HG03175 (cell line): ENCODE results near the gene CHRM4.
"Not testable (repeated sequence)": the region's sequence is repeated elsewhere in the genome, so short reads cannot be mapped to it uniquely, and the experiment has no call there.

ENCODE experiments used
- ATAC-seq: cut with Tn5 transposase; IDR thresholded peaks from one replicate; pipeline ENCODE4 v1.9.1; 2021; ENCODE audit warnings: mild to moderate bottlenecking, moderate library complexity; ENCODE audit not compliant: unreplicated experiment

The CHRM4 gene

DNA sequence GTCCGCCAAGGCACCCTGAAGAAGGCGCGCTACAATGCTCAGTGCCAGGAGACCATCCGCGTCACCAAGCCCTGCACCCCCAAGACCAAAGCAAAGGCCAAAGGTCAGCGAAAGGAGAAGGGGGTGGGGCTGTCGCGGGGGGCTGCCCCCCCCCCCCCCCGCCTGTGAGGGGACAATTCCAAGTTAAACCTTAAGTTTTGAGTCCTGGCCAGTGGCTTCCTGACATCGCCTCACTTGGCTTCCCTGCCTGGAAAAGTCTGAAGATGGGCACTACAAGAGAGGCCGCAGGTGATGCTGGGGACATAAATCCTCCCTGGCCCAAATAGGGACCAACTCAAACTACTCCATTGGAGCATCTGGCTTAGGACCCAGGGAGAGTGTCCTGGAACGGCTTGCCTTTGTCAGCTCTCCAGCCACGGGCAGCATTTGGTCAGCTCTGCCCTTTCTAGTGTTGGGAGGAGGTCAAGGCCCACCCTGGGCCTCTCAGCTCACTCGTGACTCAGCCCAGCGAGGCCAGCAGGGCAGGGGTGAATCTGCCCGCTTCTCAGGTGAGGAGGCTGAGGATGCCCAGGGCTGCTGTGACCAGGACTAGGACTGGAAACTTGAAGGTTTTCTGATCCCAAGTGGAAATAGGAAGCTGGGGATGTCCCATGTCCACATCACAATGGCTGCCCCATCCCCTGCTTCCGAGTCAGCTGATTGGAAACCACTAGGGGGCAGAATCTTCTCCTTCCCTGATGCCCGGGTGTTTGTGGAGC is 8.8 kb downstream of the CHRM4 start:
- ATAC-seq = no peak

DNA sequence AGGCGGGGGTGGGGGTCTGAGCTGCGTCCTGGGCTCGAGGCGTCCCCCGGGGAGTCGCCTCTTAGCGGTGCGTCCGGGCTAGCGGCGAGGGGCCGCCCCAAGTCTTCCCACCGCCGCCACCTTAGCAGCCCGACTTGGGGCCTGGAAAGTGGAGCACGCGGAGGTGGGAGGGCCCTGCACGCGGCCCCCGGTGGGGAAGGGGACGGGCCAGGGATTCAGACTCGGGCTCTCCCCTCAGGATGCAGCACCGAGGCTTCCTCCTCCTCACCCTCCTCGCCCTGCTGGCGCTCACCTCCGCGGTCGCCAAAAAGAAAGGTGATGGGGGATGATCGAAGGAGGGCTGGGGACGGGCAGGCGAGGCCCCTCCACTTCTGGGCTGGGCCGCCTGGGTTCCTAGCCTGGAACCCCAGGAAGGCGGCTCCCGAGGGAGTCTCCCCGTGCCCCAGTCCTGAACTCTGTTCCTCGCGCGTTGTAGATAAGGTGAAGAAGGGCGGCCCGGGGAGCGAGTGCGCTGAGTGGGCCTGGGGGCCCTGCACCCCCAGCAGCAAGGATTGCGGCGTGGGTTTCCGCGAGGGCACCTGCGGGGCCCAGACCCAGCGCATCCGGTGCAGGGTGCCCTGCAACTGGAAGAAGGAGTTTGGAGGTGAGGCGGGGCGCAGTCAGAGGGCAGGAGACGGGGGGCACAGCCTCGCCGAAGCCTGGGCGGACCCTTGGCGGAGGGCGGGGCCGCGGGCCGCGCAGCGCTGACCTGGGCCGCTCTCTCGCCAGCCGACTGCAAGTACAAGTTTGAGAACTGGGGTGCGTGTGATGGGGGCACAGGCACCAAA is 9.5 kb downstream of the CHRM4 start:
- no peak for ATAC-seq

DNA sequence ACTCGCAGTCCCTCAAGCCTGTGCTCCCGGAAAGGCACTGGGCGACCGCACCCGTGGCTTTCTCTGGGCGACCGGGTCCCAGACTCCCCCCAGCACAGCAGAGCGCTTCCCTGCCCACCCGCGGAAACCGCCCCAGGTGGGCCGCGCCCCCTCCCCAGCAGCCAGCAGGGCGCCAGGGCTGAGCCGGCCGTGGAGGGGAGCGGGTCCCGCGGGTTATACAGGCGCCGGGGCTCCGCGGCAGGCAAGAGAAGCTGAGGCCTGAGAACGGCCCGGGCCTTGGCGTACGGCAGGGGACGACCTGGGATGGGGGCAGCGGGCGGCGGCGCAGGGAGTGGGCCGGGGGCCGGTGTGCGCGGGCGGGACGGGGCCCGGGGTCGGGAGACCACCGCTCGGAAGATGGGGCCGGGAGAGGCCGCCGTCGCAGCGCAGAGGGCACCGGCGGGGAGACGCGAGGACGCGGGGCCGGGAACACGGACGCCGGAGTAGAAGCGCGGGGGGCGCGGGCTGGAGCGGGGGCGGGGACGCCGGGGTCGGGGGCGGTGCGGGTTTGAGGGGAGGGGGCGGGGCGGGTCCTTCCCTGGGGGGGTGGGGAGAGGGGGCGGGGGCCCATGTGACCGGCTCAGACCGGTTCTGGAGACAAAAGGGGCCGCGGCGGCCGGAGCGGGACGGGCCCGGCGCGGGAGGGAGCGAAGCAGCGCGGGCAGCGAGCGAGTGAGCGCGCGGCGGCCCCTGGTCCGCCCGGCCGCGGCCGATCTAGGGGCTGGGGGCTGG is 10.3 kb downstream of the CHRM4 start, which contains the start of gene MDK:
Gene MDK (plus strand): TSS at position 622 of the 771 bp plus-strand sequence. CDS start 389 bp downstream, outside the sequence.
- ATAC-seq = no peak

DNA sequence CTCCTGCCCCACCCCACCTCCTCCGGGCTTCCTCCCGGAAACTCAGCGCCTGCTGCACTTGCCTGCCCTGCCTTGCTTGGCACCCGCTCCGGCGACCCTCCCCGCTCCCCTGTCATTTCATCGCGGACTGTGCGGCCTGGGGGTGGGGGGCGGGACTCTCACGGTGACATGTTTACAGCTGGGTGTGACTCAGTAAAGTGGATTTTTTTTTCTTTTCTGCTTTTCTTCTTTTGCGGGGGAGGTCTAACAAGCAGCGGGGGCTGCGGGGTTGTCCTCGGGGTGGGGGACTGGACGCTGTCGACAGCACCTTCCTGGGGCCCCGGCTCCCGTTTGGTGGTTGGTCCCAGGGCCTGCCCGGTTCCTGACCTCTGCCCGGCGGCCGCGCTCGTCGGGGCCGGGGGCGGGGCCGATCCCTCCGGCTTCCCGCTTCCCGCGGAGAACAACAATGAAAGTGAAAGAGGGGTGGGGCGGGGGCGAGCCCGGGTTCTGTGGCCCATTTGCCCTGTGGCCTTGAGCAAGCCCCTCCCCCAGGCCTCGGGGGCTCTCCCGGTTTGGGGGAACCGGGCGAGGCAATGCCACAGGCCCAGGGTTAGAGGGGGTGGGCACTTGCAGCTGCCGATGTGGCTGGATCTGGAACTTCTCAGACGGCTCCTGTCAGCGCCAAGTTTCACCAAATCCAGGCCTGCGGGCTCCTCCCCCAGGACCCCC is 11.1 kb downstream of the CHRM4 start:
- no peak for ATAC-seq

DNA sequence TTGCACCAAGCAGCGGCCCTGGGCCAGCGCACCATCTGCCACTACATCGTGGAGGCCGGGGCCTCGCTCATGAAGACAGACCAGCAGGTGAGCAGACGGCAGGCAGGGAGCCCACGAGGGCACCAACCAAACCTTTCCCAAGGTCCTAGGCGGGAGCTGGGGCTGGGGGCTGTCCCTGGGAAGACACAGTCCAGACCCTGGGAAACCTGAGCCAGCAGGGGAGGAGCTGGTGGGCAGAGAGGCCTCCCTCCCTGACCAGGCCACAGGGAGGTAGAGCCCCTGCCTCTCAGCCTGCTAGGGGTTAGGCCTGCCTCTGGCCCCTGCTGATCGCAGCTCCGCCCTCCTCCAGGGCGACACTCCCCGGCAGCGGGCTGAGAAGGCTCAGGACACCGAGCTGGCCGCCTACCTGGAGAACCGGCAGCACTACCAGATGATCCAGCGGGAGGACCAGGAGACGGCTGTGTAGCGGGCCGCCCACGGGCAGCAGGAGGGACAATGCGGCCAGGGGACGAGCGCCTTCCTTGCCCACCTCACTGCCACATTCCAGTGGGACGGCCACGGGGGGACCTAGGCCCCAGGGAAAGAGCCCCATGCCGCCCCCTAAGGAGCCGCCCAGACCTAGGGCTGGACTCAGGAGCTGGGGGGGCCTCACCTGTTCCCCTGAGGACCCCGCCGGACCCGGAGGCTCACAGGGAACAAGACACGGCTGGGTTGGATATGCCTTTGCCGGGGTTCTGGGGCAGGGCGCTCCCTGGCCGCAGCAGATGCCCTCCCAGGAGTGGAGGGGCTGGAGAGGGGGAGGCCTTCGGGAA is 11.9 kb downstream of the CHRM4 start:
- not testable (repeated sequence) for ATAC-seq

DNA sequence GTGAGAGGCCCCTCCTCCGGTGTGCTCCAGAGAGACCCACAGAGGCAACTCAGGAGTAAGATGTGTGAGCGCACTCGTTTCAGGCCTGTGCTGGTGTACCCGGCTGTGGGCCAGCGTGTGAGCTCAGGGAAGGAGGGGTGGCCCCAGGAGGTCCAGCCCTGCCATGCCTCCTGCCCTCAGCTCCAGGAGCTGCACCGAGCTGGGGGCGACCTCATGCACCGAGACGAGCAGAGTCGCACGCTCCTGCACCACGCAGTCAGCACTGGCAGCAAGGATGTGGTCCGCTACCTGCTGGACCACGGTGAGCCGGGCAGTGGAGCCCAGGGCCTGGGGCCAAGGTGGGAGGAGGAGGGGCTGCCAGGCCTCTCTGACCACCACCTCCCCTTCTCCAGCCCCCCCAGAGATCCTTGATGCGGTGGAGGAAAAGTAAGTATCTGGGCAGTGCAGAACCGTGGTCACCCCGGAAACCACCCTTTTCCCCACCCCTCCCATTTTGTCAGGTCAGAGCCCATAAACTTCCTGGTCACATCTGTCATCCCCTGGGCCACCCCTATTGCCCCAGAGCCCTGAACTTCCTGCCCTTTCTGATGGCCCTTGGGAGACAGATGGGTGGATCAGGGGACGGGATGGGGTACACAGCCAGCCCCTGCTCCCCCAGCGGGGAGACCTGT is 12.6 kb downstream of the CHRM4 start:
- no peak for ATAC-seq

DNA sequence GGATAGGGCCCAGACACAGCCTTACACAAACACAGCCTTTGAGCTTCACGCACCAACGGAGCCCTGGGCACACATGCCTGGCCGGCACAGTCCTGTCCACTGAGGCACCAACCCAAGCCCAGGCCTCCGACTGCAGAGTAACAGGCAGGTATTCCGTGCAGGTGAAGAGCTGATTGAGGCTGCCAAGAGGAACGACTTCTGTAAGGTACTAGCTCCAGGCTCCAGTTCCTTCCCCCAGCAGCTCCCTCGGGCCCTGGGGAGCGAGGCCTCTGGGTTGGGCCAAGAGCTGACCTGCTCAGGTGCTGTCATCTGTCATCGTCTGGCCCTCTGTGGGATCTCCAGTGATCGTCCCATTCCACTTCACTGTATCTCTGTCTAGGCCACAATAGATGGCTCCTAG is 13.3 kb downstream of the CHRM4 start:
- no peak for ATAC-seq

DNA sequence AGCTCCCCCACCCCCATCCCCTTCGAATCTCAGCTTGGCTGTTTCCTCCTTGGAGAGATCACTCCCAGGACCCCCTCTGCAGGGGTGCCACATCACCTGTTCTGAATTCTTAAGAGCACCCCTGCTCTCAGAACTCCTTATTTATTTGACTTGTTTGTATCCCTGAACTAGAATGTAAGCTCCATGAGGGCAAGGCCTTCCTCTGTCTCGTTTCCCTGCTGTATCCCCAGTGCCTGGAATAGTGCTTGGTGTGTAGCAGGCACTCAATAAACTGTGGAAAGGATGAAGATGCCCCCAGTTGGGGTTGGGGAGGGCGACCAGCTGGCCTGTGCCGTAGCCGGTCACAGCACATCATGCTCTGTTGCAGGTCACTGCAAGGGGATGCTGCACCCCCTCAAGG is 13.7 kb downstream of the CHRM4 start:
- no peak for ATAC-seq

DNA sequence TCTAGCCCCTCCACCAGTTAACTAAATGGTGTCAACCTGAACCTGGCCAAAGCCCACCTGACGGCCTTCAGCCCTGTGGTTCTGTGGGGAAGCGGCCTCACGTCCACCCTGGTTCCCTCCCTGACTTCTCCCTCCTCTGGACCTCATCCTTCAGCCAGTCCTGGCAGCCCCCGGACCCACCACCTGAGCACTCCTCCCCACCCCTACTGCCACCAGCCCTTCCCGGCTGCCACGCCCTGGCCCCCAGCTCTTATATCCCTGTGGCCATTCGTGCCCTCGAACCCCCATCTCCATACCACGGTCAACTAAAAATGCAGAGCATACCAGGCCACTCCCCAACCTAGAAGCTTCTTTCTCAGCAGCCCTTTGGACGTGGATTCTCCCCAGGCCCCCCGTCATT is 14.3 kb downstream of the CHRM4 start:
- no peak for ATAC-seq

DNA sequence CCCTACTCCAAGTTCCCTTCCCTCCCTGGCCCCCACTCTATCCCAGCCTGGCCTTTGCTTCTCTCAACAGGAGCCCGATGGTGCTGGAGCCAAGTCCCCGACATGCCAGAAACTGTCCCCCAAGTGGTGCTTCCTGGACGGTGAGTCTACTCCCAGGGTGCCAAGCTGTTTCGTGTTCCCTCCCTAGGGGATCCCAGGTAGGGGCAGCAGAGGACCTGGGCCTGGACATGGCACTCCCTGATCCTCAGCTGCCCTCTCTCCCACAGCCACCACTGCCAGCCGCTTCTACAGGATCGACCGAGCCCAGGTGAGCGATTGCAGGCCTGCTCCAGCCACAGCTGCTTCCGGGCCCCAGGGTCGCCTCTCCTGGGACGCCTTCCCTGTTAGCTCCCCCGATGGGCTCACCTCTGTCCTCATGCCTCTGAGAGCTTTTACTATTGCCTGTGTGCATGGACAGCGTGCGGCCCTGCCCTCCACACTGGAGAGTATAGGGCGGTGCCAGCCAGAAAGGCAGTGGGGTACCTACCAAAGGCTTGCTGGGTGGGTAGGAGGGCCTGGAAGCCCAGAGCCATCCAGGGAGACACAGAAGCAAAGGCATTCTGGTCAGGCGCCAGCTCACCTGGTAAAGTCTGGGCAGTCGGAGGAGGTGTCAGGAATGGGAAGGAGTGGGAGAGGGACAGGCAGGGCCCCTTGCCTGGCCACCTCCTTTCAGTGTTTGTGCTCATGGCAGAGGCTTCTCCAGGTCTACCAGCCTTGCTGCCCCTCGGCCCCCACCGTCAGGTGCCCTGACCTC is 15.1 kb downstream of the CHRM4 start:
- no peak for ATAC-seq

DNA sequence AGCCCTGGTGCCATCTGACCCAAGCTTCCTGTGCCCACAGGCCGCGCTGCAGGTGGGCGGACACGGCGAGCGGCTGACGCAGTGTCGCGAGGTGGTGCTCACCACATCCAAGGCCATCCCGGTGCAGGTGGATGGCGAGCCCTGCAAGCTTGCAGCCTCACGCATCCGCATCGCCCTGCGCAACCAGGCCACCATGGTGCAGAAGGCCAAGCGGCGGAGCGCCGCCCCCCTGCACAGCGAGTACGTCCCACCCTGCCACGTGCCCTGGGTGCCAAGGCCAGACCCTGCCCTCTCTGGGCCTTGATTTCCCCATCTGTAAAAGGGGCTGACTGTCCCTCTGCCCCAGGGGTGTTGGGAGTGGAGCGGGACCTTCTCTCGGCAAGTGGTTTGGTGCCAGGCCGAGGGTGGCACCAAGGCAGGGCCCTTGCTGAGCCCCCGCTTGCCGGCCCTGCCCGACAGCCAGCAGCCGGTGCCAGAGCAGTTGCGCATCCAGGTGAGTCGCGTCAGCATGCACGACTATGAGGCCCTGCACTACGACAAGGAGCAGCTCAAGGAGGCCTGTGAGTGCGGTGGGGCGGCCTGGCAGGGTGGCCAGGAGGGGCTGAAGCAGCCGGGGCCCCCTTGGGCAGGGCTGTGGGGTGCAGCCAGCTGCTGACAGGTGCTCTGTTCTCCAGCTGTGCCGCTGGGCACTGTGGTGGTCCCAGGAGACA is 16.0 kb downstream of the CHRM4 start:
- ATAC-seq = no peak

DNA sequence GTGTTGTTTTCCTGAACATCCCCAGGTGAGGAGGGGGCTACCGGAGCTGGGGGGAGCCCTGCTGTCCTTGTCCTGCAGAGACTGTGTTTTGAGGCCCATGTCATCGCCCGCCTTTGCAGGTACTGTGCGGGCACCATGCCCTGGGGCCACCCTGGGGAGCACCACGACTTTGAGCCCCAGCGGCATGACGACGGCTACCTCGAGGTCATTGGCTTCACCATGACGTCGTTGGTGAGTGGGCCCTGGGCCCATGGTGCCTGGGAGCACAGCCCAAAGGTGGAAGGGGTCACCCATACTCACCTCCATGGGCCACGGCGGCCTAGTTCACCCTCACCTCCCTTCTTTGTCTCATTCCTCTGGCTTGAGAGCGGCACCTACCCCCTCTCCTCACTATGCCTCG is 16.8 kb downstream of the CHRM4 start:
- ATAC-seq = no peak

DNA sequence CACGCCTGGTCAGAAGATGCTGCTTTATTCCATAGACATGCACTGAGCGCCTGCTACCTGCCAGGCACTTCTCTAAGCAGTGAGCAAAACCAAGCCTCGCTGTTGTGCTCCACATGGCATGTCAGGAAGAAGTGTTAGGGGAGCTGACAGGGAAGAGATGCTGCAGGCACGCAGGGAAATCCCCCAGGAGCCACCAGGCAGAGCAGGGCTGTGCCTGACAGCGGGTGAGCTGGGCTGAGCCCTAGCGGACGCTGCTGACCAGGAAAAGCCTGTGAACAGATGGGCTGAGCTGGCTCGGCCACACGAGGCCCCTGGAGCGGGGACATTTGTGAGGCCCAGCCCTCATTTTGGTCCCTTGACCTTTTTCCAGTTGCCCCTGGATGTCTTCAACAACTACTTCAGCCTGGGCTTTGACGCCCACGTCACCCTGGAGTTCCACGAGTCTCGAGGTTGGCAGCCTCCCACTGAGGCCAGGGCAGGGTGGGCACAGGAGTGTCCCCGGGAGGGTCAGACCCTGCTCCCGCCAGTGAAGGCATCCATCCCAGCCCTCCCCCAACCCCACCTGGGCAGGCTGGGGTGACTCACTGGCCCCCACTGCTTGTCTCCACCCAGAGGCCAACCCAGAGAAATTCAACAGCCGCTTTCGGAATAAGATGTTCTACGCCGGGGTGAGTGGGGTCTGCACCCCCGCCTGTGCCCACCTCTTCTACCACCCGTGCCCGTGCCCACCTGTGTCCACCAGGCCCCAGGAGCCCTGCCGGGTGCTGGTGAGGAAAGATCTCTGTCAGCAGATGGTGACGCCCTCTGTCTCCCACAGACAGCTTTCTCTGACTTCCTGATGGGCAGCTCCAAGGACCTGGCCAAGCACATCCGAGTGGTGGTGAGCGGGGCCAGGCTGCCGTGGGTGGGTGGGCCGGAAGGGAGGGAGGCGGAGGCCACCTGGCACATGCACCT is 17.5 kb downstream of the CHRM4 start:
- ATAC-seq = no peak

DNA sequence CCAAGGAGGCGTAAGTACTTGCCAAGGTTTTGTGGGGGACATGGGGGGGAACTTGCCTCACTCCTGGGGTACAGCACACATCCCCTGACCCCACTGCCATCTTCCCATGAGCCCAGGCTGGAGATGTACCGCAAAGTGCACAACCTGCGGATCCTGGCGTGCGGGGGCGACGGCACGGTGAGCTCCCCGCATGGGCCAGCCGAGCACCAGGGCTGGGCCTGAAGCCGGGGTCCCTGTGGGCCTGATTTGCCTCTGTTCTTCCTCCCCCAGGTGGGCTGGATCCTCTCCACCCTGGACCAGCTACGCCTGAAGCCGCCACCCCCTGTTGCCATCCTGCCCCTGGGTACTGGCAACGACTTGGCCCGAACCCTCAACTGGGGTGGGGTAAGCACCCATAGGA is 19.1 kb downstream of the CHRM4 start:
- ATAC-seq = not testable (repeated sequence)

DNA sequence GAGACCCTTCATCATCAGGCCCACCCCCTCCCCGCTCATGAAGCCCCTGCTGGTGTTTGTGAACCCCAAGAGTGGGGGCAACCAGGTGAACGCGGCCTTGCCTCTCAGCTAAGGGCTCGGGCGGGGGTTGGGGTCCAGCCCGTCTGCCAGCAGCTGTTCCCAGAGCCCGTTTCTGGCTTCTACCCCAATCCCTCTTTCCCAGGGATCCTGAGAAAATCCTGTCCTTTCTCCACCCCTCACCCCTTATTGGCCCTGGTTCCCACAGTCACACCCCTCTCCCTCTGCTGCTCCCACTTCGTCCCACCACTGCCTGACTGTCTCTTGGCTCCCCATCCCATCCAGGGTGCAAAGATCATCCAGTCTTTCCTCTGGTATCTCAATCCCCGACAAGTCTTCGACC is 19.5 kb downstream of the CHRM4 start:
- no peak for ATAC-seq

DNA sequence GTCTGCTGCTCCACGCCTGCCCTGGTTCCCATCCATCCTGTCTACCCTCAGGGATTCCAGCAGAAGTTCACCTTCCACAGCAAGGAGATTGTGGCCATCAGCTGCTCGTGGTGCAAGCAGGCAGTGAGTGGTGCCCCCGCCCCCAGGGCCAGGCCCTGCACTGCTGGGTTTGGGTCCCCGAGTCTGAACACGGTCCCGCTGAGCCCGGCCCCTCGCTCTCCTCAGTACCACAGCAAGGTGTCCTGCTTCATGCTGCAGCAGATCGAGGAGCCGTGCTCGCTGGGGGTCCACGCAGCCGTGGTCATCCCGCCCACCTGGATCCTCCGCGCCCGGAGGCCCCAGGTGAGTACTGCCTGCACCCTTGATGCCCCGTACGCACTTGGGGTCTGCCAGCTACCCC is 20.3 kb downstream of the CHRM4 start:
- not testable (repeated sequence) for ATAC-seq

DNA sequence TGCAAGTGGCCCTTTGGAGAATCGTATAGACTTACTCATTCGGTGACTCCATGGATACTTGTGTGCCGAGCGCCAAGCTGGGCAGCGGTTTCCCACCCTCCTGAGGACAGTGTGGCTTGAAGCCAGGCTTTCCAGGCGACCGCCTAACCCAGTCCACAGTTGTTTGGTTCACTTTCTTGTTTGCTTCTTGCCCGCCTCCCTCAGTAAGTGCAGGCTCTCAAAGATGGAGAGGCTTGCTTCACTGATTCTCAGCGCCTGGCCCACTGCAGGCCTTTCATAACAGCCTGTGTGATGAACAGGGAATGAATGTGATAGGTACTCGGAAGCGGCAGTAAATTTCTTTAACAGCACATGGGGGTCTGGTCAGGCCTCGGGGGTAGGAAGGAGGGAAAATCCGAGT is 21.3 kb downstream of the CHRM4 start:
- no peak for ATAC-seq
